GM18505 (cell line): ENCODE results near the gene PRIMA1.

ENCODE experiments used
- ATAC-seq: cut with Tn5 transposase; IDR thresholded peaks from one replicate; pipeline ENCODE4 v1.9.1; 2021; ENCODE audit not compliant: unreplicated experiment
- POLR2A ChIP-seq: IDR thresholded peaks from 4 replicates; pipeline ENCODE4 v1.6.1; 2011; ENCODE audit warnings: borderline replicate concordance; ENCODE audit not compliant: insufficient read depth, insufficient read length; ENCODE audit errors: extremely low read depth

Gene PRIMA1

GRCh38 chr14:93788543-93789227 lies 400 bp upstream of the PRIMA1 start:
- no peak for ATAC-seq
- TF ChIP-seq POLR2A = no peak

DNA sequence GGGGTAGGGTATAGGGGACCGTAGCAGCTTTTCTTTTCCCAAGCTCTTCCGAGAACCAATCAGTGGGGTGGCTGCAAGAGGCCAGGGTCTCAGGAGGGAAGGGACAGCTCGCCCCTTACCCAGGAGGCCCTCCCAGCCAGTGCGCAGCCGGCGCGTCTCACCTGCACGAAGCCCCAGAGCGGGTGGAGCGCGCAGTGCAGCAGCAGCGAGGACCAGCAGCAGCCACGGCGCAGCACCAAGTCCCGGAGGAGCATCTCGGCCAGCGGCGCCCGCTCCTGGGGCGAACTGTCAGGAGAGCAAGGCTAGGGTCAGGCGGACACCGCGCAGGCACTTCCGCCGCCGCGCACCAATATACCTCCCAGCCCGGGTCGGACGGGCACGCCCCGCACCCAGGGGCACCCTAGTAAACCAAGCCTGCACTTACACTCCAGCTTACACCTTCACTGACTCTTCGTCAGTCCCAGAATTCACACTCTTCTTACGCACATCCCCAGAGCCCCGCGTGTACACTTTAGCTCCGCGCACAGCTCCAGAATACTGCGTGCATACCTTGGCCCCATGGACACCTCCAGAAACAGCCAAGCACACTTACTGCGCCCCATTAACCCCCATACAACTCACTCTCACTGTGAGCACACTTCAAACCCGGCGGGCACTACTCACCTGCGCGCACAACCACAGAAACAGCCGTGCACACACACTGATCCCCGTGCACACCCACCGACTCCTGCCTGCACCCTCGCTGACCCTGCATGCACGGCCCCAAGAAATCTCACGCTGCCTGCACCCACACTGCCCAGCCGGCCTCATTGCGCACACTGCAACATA lies 606 bp downstream of the PRIMA1 start:
- no peak for TF ChIP-seq POLR2A
- ATAC-seq = no peak

- no peak for TF ChIP-seq POLR2A
- ATAC-seq = no peak
Measured at GRCh38 chr14:93785423-93785822, 2.9 kb downstream of the PRIMA1 start.

- ATAC-seq = no peak
- no peak for TF ChIP-seq POLR2A
Measured at GRCh38 chr14:93784878-93785277, 3.4 kb downstream of the PRIMA1 start.

DNA sequence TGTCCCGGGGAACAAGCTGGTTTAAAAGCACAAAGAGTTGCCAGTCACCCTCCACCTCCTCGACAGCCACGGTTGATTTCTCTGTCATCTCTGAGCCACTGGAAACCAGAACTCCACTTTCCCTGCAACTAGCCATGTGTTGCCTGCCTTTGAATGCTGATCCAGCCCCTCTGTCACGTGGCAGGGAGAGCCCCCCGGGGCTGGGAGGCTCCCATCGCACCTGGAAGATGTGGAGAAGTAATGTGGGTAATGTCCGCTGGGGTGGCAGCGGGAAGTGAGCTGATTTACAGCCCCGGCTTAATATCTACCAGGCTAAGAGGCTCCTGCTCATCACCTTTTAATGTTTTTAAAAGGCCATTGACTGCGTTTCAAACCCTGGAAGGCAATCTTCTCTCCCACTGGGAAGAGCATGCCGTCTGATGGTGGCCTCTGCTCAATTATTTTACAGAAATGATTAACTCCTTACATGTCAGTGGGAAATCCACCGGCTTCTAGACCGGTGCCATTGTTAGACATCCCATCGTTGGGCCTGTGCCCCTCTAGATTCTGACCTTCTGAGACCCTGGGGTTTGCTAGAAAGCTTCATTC lies 7.4 kb downstream of the PRIMA1 start:
- ATAC-seq = no peak
- no peak for TF ChIP-seq POLR2A

- no peak for TF ChIP-seq POLR2A
Measured at GRCh38 chr14:93778856-93779629, 9.2 kb downstream of the PRIMA1 start.

DNA sequence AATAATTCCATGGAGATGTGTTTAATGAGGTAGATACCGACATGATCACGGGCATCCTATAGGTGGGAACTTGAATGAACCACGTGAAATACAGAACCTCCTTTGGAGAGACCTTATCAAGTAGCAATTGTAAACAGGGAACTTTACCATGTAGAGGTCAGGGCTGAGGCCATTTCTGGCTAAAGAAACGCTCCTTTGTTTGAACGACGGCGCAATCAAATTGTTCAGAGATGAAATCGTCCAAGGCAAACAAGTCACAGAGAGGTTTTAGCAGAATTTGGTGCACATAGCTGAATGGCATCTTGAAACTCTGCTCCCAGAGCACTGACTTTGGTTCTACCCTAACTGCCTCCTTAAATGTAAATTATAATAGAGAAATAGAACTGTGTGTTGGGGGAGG lies 9.8 kb downstream of the PRIMA1 start:
- ATAC-seq = no peak

More at GRCh38 chr14:93778856-93779629, 9.2 kb downstream of the PRIMA1 start:
- no peak for ATAC-seq

DNA sequence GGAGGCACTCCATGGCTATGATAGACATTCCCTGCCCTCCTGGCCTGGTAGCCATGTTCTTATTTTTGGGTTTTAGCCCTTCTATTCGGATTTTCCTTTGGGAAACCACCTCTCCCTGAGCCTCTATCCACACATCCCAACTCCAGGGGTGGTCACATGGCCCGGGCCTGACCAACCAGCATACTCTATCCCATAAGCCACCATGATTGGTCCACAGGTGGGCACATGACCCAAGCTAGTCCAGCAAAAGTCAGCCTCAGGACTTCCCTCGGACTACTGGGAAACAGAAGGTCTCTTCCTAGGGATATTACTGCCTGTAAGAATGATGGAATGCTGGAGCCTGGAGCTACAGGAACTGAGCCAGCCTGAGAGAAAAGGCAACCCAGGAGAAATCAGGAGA lies 12.5 kb downstream of the PRIMA1 start:
- ATAC-seq = no peak
- TF ChIP-seq POLR2A = no peak

More for the DNA sequence above, 9.8 kb downstream of the PRIMA1 start:
- no peak for TF ChIP-seq POLR2A

DNA sequence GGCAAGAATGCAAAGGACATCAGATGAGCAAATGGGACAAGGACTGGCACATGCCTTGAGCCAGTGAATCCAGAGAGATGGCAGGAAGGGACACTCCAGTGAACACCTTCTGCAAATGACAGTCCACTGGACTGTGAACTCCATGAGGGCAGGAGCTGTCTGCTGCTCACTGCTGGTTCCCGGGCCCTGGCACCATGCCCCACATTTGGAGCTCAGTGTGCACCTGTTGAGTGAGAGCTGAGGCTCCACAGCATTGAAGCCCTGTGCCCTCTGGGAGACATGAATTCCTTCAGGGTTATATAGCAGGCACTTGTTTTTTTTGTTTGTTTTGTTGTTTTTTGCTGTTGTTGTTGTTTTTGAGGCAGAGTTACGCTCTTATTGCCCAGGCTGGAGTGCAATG lies 13.1 kb downstream of the PRIMA1 start:
- TF ChIP-seq POLR2A = no peak
- ATAC-seq = no peak

DNA sequence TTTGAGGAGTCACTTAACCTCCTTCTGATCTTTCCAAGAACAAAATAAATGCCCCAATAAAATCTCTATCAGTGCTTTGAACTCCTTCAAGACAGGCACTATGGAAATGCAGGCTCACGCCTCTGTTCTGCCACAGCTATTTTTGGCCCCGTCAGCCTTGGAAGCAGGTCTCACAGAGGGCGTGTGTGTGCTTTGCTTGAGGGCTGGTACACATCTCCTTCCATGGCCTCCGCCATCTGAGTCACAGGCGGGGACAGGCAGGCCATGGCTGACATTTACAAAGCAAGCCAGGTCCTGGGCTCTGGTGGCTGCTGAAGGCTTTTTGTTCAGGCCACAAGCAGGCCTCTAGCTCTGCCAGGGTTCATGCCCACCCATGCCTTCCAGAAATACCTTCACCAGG lies 16.0 kb downstream of the PRIMA1 start:
- no peak for ATAC-seq
- no peak for TF ChIP-seq POLR2A

- ATAC-seq = no peak
- TF ChIP-seq POLR2A = no peak
Measured at GRCh38 chr14:93765970-93766369, 22.3 kb downstream of the PRIMA1 start.

DNA sequence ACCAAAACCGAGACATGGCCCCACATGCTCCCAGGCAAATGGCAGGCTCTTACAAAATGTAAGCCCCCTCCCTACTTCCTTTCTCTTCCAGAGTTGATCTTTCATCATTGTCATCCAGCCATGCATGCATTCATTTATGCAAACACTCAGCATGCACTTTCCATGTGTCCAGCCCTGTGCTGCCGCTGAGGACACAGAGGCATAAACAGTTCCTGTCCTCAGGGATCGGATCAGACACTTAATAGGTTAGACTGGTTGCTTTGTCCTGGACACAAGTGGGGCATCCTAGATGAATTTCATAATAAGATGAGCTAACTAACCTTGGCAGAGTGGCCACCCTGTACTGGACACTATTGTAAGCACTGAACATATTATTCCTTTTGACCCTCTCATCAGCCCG lies 23.1 kb downstream of the PRIMA1 start:
- ATAC-seq = no peak
- no peak for TF ChIP-seq POLR2A

GRCh38 chr14:93764211-93764659 lies 24.1 kb downstream of the PRIMA1 start:
- ATAC-seq = no peak

More at GRCh38 chr14:93764211-93764659, 24.1 kb downstream of the PRIMA1 start:
- TF ChIP-seq POLR2A = no peak
